ENCODE measurements around the gene LRRC14B.

- TF ChIP-seq CTCF (IDR thresholded peaks at IDR 0.05; ENCODE audit: low read depth, low read length, poor library complexity, severe bottlenecking) (no peak), EZH2phosphoT487 (IDR thresholded peaks at IDR 0.05; ENCODE audit: borderline replicate concordance, low read length) (no peak)
Observed at GRCh38 chr5:174876-175465, 16.3 kb upstream of the LRRC14B start.

Measured in DOHH2 (cell line).